Measurements from ENCODE around the gene SLC35D2. TPM values are rescaled to one million over a fixed set of nuclear protein-coding genes. Genes with fewer than 3 reads are reported as not detected.
A peak's percentile ranks its signal among the peaks of the same experiment; 100 is the strongest.
"Not testable (repeated sequence)": the region's sequence is repeated elsewhere in the genome, so short reads cannot be mapped to it uniquely, and the experiment has no call there.

The SLC35D2 gene
- polyA plus RNA-seq, 6 donors from 2014 or later = 1.8 to 5.5 (median 2.9) TPM

DNA sequence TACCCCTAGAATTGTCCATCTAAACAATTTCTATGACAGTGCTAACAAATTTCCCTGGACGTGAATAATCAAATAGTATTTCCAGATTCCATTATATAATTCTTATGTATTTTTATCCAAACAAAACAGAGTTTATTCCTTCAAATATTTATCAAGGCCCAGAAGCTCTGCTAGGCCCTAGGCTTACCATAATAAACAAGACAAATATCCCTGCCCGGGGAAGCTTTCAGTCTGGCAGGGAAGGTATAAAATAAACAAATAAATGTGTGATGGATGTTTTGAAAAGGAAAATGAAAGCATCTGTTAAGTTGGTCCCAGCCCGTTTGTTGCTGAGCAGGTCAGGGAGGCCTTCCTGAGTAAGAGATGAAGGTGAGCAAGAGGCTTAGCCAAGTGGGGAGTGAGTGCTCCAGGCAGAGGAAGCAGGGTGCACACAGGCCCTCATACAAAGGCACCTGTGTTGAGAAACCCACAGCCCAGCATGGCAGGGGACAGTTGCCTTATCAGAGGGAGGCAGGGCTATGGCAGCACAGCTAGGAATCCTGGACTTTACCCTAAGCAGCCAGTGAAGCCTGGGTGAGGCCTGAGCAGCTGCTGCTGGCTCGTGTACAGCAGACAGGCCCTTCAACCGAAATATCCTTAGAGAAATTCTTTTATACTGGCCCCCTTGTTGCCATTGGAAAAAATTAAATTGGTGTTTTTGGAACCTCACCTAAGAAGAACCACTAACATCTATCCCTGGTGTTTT is 7.7 kb upstream of the SLC35D2 start:
- no peaks in the 10 kb centered on the region for H3K4me1 Mint-ChIP-seq
- no peak for DNase-seq
- H3K36me3 Mint-ChIP-seq = peaks cover 7 to 12% of the 10 kb centered on the region in 2 donors
- no peak overlapping the region for H3K4me3 Mint-ChIP-seq
- no peak for ATAC-seq (ENCODE audit: low read depth in 2 of 2)
- H3K27ac Mint-ChIP-seq = no peak overlapping the region
- H3K27me3 Mint-ChIP-seq = no peaks in the 10 kb centered on the region
- H3K9me3 Mint-ChIP-seq = no peaks in the 10 kb centered on the region

- H3K4me3 Mint-ChIP-seq = no peak overlapping the region
- H3K27me3 Mint-ChIP-seq = no peaks in the 10 kb centered on the region
- peaks cover 7 to 12% of the 10 kb centered on the region in 2 donors for H3K36me3 Mint-ChIP-seq
- H3K27ac Mint-ChIP-seq = no peak overlapping the region
- peaks cover 0 to 5% (median 4%) of the 10 kb centered on the region in 3 donors for H3K4me1 Mint-ChIP-seq
- H3K9me3 Mint-ChIP-seq = no peaks in the 10 kb centered on the region
- no peak for DNase-seq
- ATAC-seq (ENCODE audit: low read depth in 2 of 2) = no peak
Measured at GRCh38 chr9:96388144-96388543, 4.6 kb upstream of the SLC35D2 start.

DNA sequence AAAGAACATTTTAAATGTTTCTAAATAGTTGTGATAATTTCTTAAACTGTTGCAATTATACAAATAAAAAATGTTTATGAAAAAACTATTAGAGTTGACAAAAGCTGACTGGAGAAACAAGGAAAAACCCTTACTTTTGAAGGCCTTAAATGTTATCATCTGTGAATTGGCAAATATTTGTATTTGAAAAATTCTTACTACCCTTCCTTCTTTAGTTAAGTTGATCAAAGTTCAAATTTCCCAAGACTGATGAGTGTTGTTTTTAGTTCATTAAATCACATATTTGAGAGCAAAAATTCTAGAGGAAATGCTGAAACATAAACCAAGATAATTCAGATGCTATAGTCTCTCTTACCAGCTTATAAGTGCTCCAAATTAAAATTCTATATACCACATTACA is 2.6 kb upstream of the SLC35D2 start:
- Mint-ChIP-seq H3K27ac (no peak overlapping the region), H3K9me3 (no peaks in the 10 kb centered on the region), H3K4me1 (peaks cover 6 to 15% (median 8%) of the 10 kb centered on the region in 3 donors), H3K36me3 (peaks cover 3 to 11% of the 10 kb centered on the region in 2 donors), H3K27me3 (peaks cover 0 to 8% (median 3%) of the 10 kb centered on the region in 3 donors), H3K4me3 (peak overlapping the region in 1 of 8 donors; percentile 29)
- ATAC-seq (ENCODE audit: low read depth in 2 of 2) (no peak), DNase-seq (no peak)

DNA sequence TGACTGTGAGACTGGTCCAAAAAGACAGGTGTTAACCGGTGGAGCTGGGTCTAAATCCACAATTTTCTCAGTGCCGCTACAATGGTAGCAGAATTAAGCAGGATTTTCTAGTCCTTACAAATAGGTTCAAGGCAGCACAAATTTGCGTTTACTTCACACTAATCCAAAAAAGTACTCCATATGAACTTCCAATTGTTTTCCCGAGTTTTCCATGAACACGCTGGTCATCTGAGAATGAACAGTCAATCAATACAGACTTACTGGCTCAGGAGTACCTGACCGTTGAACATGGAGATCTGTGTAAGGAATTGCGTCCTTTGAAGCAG is 709 bp downstream of the SLC35D2 start:
- Mint-ChIP-seq H3K36me3 (peaks cover 0 to 8% of the 10 kb centered on the region in 2 donors), H3K4me3 (peak overlapping the region; percentile 62 to 85 (median 82)), H3K27me3 (peaks cover 0 to 12% (median 9%) of the 10 kb centered on the region in 3 donors), H3K9me3 (no peaks in the 10 kb centered on the region), H3K4me1 (peaks cover 6 to 18% (median 13%) of the 10 kb centered on the region in 3 donors), H3K27ac (peak overlapping the region in 1 of 6 donors; percentile 18)
- no peak for DNase-seq
- ATAC-seq (ENCODE audit: low read depth in 2 of 2) = no peak

- Mint-ChIP-seq H3K9me3 (no peaks in the 10 kb centered on the region), H3K4me3 (peak overlapping the region in 1 of 8 donors; percentile 79), H3K36me3 (peaks cover 0 to 8% of the 10 kb centered on the region in 2 donors), H3K4me1 (peaks cover 6 to 18% (median 13%) of the 10 kb centered on the region in 3 donors), H3K27me3 (peaks cover 0 to 12% (median 9%) of the 10 kb centered on the region in 3 donors), H3K27ac (no peak overlapping the region)
- DNase-seq = no peak
- no peak for ATAC-seq (ENCODE audit: low read depth in 2 of 2)
Measured at GRCh38 chr9:96382175-96382574, 1.3 kb downstream of the SLC35D2 start.

DNA sequence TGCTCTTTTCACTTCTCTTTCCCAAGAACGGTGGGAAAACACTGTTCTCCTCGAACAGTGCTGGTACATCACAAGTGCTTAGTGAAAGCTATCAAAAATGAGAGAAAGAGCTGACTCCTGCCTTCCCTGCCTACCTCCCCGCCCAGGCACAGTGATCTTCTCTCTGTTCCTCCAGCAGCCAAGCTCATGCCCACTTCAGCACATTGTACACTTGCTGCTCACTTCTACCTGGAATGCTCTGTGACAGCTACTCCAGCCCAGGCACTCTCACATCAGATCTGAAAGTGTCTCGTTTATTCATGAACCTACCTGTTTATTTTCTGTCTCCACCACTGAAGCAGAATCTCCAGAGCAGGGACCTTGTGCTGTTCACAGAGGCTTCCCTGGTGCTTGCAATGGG is 1.8 kb downstream of the SLC35D2 start:
- ATAC-seq (ENCODE audit: low read depth in 2 of 2) = no peak
- H3K36me3 Mint-ChIP-seq = peaks cover 0 to 8% of the 10 kb centered on the region in 2 donors
- H3K4me1 Mint-ChIP-seq = peaks cover 6 to 18% (median 13%) of the 10 kb centered on the region in 3 donors
- DNase-seq = no peak
- H3K9me3 Mint-ChIP-seq = no peaks in the 10 kb centered on the region
- H3K27ac Mint-ChIP-seq = no peak overlapping the region
- H3K4me3 Mint-ChIP-seq = peak overlapping the region in 1 of 8 donors; percentile 35
- peaks cover 0 to 12% (median 9%) of the 10 kb centered on the region in 3 donors for H3K27me3 Mint-ChIP-seq

DNA sequence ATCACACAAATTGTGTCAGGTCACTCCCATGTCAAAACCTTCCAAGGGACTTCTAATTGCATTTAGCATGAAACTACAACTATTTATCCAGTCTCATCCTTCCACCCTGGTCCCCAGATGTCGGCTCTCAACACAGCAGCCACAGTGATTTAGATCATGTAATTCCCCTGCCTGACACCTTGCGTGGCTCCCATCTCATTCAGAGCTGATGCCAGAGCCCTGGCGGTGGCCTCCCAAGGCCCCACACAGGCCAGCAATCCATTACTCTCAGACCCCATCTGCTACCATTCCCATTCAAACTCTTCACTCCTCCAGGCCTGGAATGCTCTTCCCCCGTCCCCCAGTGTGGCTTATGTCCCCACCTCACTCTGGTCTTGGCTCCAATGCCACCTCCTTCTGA is 2.4 kb downstream of the SLC35D2 start:
- DNase-seq (no peak), ATAC-seq (ENCODE audit: low read depth in 2 of 2) (no peak)
- Mint-ChIP-seq H3K27ac (peak overlapping the region in 2 of 6 donors; percentile 25 to 85), H3K27me3 (peaks cover 0 to 12% (median 9%) of the 10 kb centered on the region in 3 donors), H3K36me3 (peaks cover 0 to 8% of the 10 kb centered on the region in 2 donors), H3K4me1 (peaks cover 6 to 18% (median 13%) of the 10 kb centered on the region in 3 donors), H3K9me3 (no peaks in the 10 kb centered on the region), H3K4me3 (peak overlapping the region in 1 of 8 donors; percentile 25)

DNA sequence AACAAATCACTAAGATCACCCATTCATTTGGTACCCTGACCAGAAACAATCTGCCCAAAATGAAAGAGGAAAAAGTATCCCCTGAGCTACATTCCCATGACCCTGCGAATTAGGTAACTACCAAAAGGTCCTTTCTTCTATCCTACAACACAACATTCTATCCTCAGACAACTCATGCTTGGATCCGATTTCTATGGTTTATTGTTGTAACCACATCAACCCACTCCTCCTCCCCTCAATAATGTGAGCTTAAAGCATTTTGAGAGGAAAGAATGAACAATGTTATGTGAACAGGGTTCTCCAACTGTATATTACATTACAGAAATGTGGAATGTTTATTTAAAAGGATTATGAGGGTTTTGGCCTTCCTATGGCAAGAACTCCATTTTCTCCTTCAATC is 4.0 kb downstream of the SLC35D2 start:
- no peak overlapping the region for H3K4me3 Mint-ChIP-seq
- ATAC-seq (ENCODE audit: low read depth in 2 of 2) (no peak), DNase-seq (no peak)
- peaks cover 0 to 12% (median 9%) of the 10 kb centered on the region in 3 donors for H3K27me3 Mint-ChIP-seq
- H3K36me3 Mint-ChIP-seq = peaks cover 0 to 8% of the 10 kb centered on the region in 2 donors
- H3K4me1 Mint-ChIP-seq = peaks cover 6 to 22% (median 17%) of the 10 kb centered on the region in 3 donors
- H3K27ac Mint-ChIP-seq = no peak overlapping the region
- no peaks in the 10 kb centered on the region for H3K9me3 Mint-ChIP-seq

GRCh38 chr9:96378187-96378586 is 5.3 kb downstream of the SLC35D2 start:
- peaks cover 6 to 17% (median 12%) of the 10 kb centered on the region in 3 donors for H3K4me1 Mint-ChIP-seq
- no peak for ATAC-seq (ENCODE audit: low read depth in 2 of 2)
- DNase-seq = no peak
- no peak overlapping the region for H3K4me3 Mint-ChIP-seq
- H3K27me3 Mint-ChIP-seq = peaks cover 0 to 12% (median 9%) of the 10 kb centered on the region in 3 donors
- peaks cover 0 to 8% of the 10 kb centered on the region in 2 donors for H3K36me3 Mint-ChIP-seq
- no peak overlapping the region for H3K27ac Mint-ChIP-seq
- no peaks in the 10 kb centered on the region for H3K9me3 Mint-ChIP-seq

DNA sequence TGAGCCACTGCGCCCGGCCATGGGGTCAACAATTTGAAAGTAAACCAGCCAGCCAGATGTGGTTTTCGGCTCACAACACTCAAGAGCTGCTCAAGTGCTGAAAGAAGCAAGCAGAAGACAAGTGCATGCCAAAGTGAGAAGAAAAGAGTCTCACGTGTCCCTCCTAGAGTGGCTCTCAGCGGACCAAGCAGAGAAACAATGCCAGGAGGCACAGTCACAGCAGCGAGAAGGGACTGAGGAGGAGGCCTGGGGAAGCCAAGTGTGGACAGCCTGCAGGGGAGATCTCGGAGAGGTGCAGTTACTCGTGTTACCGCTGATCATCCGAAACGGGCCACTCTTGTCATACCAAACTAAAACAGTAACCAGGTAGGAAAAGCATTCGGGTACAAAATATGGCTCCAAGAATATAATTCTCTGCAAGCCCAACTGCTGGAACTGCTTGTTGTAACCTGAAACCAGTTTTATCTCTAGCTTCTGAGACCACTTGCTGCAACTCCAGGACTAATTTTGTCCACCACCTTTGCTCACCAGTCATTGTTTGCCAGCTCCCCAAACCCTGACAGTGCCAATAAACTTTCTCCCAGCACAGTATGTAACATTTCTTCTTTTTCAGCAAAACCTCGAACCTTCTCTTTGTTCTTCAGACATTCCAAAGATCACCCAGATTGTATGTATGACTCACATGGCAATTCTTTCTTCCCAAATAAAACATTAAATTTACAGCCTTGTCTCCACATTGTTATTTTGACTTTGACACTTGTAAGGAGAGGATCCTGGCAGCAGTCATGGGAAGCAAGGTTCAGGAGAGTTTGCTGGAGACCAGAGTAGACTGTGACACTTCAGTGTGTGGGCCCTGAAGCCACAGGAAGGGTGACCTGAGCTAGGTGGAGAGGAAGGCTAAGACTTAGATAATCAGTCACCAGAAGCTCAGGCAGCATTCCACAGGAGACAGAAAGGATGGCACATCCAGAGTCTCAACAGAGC is 6.3 kb downstream of the SLC35D2 start:
- no peak overlapping the region for H3K27ac Mint-ChIP-seq

GRCh38 chr9:96375507-96375906 is 8.0 kb downstream of the SLC35D2 start:
- H3K27ac Mint-ChIP-seq = not testable (repeated sequence)

More for the DNA sequence above, 6.3 kb downstream of the SLC35D2 start:
- Mint-ChIP-seq H3K4me1 (peaks cover 0 to 12% (median 12%) of the 10 kb centered on the region in 3 donors), H3K36me3 (peaks cover 0 to 8% of the 10 kb centered on the region in 2 donors), H3K4me3 (no peak overlapping the region), H3K9me3 (no peaks in the 10 kb centered on the region), H3K27me3 (peaks cover 0 to 12% (median 9%) of the 10 kb centered on the region in 3 donors)
- DNase-seq (no peak), ATAC-seq (ENCODE audit: low read depth in 2 of 2) (no peak)

GRCh38 chr9:96367943-96368342 is 15.6 kb downstream of the SLC35D2 start:
- Mint-ChIP-seq H3K4me1 (no peaks in the 10 kb centered on the region), H3K9me3 (no peaks in the 10 kb centered on the region), H3K27ac (no peak overlapping the region), H3K36me3 (peaks cover 5% of the 10 kb centered on the region in 2 donors), H3K27me3 (no peaks in the 10 kb centered on the region), H3K4me3 (no peak overlapping the region)
- ATAC-seq (ENCODE audit: low read depth in 2 of 2) = no peak
- DNase-seq = no peak

More at GRCh38 chr9:96375507-96375906, 8.0 kb downstream of the SLC35D2 start:
- not testable (repeated sequence) for H3K27me3 Mint-ChIP-seq; H3K4me3 Mint-ChIP-seq; H3K4me1 Mint-ChIP-seq; H3K9me3 Mint-ChIP-seq; H3K36me3 Mint-ChIP-seq; ATAC-seq (ENCODE audit: low read depth in 2 of 2); DNase-seq

DNA sequence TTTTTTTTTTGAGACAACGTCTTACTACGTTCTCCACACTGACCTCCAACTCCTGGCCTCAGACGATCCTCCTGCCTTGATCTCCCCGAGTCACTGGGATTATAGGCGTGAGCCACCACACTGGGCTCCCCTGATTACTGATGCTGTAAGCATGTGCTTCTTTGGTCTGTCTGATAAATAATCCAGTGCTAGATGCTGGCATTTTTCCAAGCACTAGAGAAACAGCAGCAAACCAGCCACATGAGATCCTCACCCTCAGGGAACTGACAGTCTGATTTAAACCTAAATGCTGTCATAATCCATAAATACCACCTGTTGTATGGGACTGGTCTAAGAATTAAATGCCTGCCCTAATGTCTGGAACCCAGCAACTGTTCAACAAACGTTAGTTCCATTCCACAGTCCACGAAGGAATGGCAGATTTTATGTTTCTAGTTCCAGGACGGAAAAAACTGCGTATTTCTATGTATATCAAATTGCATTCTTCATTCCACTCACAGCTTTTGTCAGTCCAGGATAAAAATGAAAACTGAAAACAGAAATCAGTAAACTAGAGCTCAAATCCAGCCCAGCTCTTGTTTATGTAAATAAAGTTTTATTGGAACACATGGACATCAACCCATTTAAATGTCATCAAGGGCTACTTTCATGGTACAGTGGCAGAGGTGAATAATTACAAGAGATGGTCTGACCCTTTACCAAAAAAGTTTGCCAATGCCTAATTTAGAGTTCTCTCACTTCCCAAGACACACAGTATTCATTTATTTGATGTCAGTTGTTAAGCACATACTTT is 20.1 kb downstream of the SLC35D2 start:
- Mint-ChIP-seq H3K4me3 (no peak overlapping the region), H3K27ac (no peak overlapping the region), H3K36me3 (peaks cover 5 to 6% of the 10 kb centered on the region in 2 donors), H3K9me3 (no peaks in the 10 kb centered on the region), H3K4me1 (peaks cover 0 to 2% (median 0%) of the 10 kb centered on the region in 3 donors), H3K27me3 (no peaks in the 10 kb centered on the region)
- ATAC-seq (ENCODE audit: low read depth in 2 of 2) (no peak), DNase-seq (no peak)

Data from naive B cell (primary cell).